Activated CD4-positive, alpha-beta T cell treated with anti-CD3 and anti-CD28 coated beads, Interleukin-2, amount 50 U/mL, for 1 hour (primary cell): ENCODE results near the gene SLC25A6.
"Not testable (repeated sequence)": the region's sequence is repeated elsewhere in the genome, so short reads cannot be mapped to it uniquely, and the experiment has no call there.

ENCODE experiments used
- DNase-seq: peaks from one replicate; pipeline ENCODE4 v3.0.0-alpha.2; 2020

The SLC25A6 gene

GRCh38 chrX:1389181-1389992 is 2.5 kb downstream of the SLC25A6 start:
- no peak for DNase-seq

DNA sequence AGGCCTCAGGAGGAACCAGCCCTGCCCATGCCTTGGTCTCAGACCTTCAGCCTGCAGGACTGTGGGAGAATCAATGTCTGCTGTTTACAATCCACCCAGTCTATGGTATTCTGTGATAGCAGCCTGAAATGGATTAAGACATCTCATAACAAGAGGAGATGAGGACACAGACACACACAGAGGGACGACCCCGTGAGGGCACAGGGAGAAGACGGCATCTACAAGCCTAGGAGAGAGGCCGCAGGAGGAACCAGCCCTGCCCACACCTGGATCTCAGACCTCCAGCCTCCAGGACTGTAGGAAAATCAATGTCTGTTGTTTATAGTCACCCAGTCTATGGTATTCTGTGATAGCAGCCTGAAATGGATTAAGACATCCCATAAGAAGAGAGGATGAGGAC is 3.3 kb downstream of the SLC25A6 start:
- DNase-seq, result no peak

- no peak for DNase-seq
Observed at GRCh38 chrX:1387141-1387776, 4.7 kb downstream of the SLC25A6 start.

- DNase-seq, result no peak
Observed at GRCh38 chrX:1386338-1387127, 5.4 kb downstream of the SLC25A6 start.

DNA sequence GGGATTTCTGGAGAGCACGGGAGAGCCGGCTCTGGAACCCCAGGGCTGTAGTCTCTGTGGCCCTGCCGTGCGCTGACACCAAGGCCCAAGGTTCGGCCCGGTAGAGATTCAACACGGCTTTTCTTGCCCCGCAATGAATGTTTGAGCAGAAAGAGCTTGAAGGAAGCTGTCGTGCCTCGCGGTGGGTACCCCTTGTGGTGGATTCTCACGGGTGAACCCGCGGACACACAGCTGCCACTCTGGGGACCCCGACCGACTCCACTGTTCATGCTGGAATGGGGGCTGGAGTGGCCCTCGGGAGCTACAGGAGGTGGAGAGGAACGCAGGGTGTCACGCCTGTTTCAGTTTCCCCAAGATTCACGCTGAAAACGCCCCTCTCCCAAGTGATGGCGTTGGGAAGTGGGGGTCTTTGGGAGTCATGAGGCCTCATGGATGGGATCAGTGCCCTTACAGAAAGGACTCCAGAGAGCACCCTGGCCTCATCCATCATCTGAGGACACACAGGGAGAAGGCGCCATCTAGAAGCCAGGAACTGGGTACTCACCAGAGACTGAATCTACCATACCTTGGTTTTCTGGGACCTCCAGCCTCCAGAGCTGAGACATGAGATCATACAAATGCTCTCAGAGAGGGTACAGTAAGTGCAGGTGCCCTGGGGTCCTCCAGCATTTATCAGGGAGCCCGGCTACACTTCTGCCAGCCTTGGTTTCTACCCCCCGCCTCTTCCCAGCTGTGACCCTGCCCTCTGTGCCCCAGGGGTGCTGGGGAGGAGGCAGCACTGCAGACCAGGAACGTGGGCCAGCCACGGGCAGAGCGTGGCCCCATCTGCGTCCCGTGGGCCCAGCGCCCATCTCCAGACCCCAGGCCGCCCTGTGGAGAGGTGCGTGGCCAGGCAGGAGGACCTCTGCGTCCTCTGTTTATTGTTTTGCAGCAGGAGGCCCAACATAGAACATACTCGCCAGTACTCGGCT is 6.4 kb downstream of the SLC25A6 start:
- DNase-seq, result no peak

DNA sequence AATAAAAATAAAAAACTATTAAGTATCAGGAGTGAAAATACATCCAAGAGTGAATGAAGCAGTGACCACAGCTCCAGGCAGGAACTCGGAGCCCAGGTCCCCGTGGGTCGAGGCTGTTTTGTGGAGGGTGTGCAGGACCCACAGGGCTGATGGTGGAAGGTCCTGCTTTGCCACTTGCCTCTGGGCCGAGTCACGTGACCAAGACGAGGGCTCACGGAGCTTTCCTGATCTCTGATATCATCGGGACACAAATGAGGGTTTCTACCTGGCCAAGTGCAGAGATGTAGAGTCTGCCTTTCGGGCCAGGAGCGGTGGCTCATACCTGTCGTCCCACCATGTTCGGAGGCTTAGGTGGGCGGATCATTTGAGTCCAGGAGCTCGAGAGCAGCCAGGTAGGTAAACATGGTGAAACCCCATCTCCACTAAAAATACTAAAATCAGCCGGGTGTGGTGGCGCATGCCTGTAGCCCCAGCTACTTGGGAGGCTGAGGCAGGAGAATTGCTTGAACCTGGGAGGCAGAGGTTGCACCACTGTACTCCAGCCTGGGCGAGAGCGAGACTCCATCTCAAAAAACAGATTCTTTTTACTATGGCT is 7.2 kb downstream of the SLC25A6 start:
- no peak for DNase-seq

- no peak for DNase-seq
Observed at GRCh38 chrX:1380672-1381233, 11.2 kb downstream of the SLC25A6 start.

GRCh38 chrX:1378306-1378759 is 13.6 kb downstream of the SLC25A6 start:
- no peak for DNase-seq

GRCh38 chrX:1368385-1368698 is 23.6 kb downstream of the SLC25A6 start:
- no peak for DNase-seq

- not testable (repeated sequence) for DNase-seq
Observed at GRCh38 chrX:1366363-1366762, 25.6 kb downstream of the SLC25A6 start.

DNA sequence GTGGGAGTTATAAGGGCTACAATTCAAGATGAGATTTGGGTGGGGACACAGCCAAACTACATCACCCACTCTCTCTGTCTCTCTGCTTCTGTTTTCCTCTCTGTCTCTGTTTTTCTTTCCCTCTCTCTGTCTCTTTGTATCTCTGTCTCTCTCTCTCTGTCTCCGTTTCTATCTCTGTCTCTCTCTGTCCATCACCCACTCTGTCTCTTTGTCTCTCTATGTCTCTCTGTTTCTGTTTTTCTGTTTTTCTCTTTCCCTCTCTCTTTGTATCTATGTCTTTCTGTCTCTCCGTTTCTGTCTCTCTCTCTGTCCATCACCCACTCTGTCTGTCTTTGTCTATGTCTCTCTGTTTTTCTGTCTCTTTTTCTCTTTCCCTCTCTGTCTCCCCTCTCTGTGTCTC is 30.0 kb downstream of the SLC25A6 start:
- DNase-seq, result no peak

DNA sequence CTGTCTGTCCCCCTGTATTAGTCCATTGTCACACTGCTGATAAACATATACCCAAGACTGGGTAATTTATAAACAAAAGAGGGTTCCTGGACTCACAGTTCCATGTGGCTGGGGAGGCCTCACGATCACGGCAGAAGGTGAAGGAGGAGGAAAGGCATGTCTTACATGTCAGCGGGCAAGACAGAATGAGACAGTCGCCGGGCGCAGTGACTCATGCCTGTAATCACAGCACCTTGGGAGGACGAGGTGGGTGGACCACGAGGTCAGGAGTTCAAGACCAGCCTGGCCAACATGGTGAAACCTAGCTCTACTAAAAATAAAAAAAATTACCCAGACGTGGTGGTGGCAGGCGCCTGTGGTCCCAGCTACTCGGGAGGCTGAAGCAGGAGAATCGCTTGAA is 30.6 kb downstream of the SLC25A6 start:
- no peak for DNase-seq

DNA sequence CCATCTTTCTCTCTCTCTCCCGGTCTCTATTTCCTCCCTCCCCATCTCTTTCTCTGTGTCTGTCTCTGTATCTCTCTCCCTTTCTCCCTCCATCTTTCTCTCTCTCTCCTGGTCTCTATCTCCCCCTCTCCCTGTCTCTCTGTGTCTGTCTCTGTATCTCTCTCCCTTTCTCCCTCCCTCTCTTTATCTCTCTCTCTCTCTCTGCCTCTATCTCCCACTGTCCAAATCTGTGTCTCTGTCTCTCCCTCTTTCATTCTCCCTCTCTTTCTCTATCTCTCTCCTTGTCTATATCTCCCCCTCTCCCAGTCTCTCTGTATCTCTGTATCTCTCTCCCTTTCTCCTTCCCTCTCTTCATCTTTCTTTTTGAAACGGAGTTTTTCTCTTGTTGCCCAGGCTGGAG is 31.7 kb downstream of the SLC25A6 start:
- no peak for DNase-seq

GRCh38 chrX:1359477-1359873 is 32.4 kb downstream of the SLC25A6 start:
- no peak for DNase-seq

DNA sequence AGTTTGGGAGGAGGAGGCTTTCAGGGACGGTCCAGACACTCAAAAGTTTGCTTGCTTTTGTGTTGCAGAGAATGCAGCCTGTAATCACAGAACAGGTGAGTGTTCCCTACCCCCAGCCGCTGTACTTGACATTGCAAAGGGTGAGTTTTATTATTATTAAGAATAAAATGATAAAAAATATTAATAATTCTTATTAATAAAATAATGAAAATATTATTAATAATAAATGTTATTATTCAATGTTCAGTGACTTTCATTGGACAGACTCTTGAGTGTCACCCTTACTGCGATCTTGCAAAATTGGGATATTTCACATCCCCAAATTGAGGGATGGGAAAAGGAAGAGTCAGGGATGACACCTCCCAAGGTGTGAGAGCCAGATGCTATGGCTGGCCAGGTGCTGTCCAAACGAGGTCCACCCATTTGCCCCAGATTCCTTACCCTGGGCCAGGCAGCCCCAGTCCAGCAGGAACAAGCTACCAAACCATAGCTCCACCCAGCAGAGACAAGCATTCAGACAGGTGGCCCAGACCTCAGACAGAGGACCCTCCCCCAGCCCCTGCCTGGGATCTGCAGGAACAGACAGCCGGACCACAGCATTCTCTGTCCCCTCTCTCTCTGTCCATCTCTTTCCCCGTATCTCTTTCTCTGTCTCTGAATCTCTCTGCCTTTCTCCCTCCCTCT is 33.0 kb downstream of the SLC25A6 start:
- no peak for DNase-seq

- DNase-seq, result no peak
Observed at GRCh38 chrX:1357993-1358392, 33.9 kb downstream of the SLC25A6 start.

- DNase-seq, result no peak
Observed at GRCh38 chrX:1355131-1356046, 36.5 kb downstream of the SLC25A6 start.

DNA sequence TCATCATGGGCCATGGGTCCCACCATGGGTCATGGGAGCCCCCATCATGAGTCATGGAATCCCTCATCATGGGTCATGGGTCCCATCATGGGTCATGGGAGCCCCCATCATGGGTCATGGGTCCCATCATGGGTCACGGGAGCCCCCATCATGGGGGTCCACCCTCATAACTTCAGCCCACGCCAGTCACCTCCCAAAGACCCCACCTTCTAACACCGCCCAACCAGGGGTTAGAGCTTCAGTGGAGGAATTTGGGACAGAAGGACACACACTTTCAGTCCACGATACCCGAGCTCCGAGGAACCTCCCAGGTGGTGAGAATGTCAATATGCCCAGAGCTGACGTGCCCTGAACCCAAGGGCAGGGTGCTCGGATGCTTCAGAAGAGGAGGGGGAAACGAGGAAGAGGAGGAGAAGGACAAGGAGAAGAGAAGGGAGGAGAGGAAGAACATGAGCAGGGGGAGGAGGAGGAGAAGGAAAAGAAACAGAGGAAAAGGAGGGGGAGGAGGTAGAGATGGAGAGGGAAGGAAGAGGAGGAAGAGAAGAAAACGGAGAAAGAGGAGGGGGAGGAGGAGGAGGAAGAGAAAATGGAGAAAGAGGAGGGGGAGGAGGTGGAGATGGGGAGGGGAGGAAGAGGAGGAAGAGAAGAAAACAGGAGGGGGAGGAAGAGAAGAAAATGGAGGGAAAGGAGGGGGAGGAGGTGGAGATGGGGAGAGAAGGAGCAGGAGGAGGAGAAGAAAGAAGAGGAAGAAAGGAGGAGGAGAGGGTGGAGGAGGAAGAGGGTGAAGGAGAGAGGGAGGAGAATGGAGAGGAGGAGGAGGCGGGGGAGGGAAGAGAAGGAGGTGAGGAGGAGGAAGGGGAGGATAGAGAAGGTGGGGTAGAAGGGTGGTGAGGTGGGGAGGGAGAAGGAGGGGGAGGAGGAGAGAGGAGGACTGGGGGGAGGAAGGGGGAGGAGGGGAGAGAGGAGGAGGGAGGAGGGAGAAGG is 37.6 kb downstream of the SLC25A6 start:
- DNase-seq, result no peak
